K562 (cell line): ENCODE data around the gene WDR88. TPM values are rescaled to one million over a fixed set of nuclear protein-coding genes. Genes with fewer than 3 reads are reported as not detected.

Experiments used
- ATAC-seq: fragments of 200-7000 bp; cut with Tn5 transposase; 3 replicates; pipeline ENCODE4 v1.9.1; 2020; ENCODE audit warnings: moderate library complexity
- BruUV-seq: library from RNA; stranded (reverse); fragments of 400-500 nt; replicated peaks from 2 replicates; lab custom pipeline; 2021; lab: Mats Ljungman, UMichigan
- CTCF ChIA-PET: fragments of 300-600 bp; formaldehyde crosslinking; extraction: SDS; loops from one replicate; lab custom pipeline; 2021; ENCODE audit warnings: low intra/inter-chr PET ratio; lab: Yijun Ruan, JAX
- POLR2A ChIA-PET: fragments of 300-600, 350-650 bp; sonication (Branson Sonifier 250); formaldehyde crosslinking; extraction: SDS; loops from one replicate; lab custom pipeline; 2021; ENCODE audit warnings: antibody characterized with exemption, inconsistent platforms; lab: Yijun Ruan, JAX
- DNase-seq, 4 experiments: peaks; one replicate each; pipeline versions ENCODE4 v3.0.0 to v3.0.0-alpha.2; 2011 to 2018; ENCODE audit warnings: low spot score in 3 of 4, mixed read lengths in 3 of 4; ENCODE audit errors: extremely low read depth in 1 of 4
- FAIRE-seq: peaks from 2 replicates; lab custom pipeline; 2011; peaks lifted over from hg19 to GRCh38; lab: Jason Lieb, UNC
- H2AFZ ChIP-seq: 2 replicates; pipeline ENCODE4 v1.6.0; 2011; ENCODE audit warnings: low read depth, low read length, control low read depth, inconsistent platforms
- H3K27ac ChIP-seq: fragments of 200-600 bp; 3 replicates; pipeline ENCODE4 v1.8.0; 2011; ENCODE audit warnings: low read depth, mild to moderate bottlenecking, control low read depth, inconsistent platforms, low read length, moderate library complexity, mixed read lengths; ENCODE audit errors: extremely low read depth
- H3K27me3 ChIP-seq, 2 experiments: fragments of 300-600 bp in 1 of 2; 2 replicates in 1 of 2; 3 replicates in 1 of 2; pipeline versions ENCODE4 v1.6.0 to v1.8.0; 2011; ENCODE audit warnings: inconsistent platforms in 2 of 2, low read length in 2 of 2, mild to moderate bottlenecking in 1 of 2, mixed read lengths in 1 of 2, moderate library complexity in 1 of 2; ENCODE audit not compliant: control insufficient read depth in 2 of 2, insufficient read depth in 2 of 2
- H3K36me3 ChIP-seq: fragments of 300-600 bp; 3 replicates; pipeline ENCODE4 v1.8.0; 2011; ENCODE audit warnings: mild to moderate bottlenecking, low read length, inconsistent platforms; ENCODE audit not compliant: control insufficient read depth, insufficient read depth
- H3K4me1 ChIP-seq, 2 experiments: fragments of 200-600 bp in 1 of 2; replicated peaks in 1 of 2; 2 replicates in 1 of 2; 3 replicates in 1 of 2; pipeline versions ENCODE4 v1.5.1 to v1.8.0; 2011; ENCODE audit warnings: inconsistent platforms in 2 of 2, low read length in 2 of 2, mild to moderate bottlenecking in 1 of 2, mixed read lengths in 1 of 2, moderate library complexity in 1 of 2; ENCODE audit not compliant: control insufficient read depth in 2 of 2, insufficient read depth in 2 of 2
- H3K4me2 ChIP-seq: 2 replicates; pipeline ENCODE4 v1.6.1; 2011; ENCODE audit warnings: low read length, control low read depth, inconsistent platforms, mixed read lengths; ENCODE audit not compliant: insufficient read depth
- H3K4me3 ChIP-seq: fragments of 200-600 bp; sonication (generic), shearing (Covaris generic); 2 replicates; pipeline ENCODE4 v1.5.1; 2016; ENCODE audit warnings: control low read depth, inconsistent platforms
- H3K79me2 ChIP-seq: fragments of 200-600 bp; 3 replicates; pipeline ENCODE4 v1.8.0; 2011; ENCODE audit warnings: low read length, inconsistent platforms; ENCODE audit not compliant: control insufficient read depth, insufficient read depth
- H3K9ac ChIP-seq, 2 experiments: 2 replicates each; pipeline versions ENCODE4 v1.6.0 to v1.6.1; 2011; ENCODE audit warnings: low read depth in 2 of 2, low read length in 2 of 2, control low read depth in 1 of 2, inconsistent platforms in 1 of 2, mild to moderate bottlenecking in 1 of 2, mixed read lengths in 1 of 2; ENCODE audit not compliant: insufficient read depth in 1 of 2
- H3K9me1 ChIP-seq: one replicate; pipeline ENCODE4 v1.6.0; 2011; ENCODE audit warnings: inconsistent platforms, mild to moderate bottlenecking, low read length, moderate library complexity; ENCODE audit not compliant: control insufficient read depth, insufficient read depth
- H3K9me3 ChIP-seq: replicated peaks from 2 replicates; pipeline ENCODE4 v1.5.1; 2011; ENCODE audit warnings: low read depth, low read length, inconsistent platforms; ENCODE audit not compliant: control insufficient read depth, insufficient read depth
- H4K20me1 ChIP-seq: replicated peaks from 2 replicates; pipeline ENCODE4 v1.6.1; 2011; ENCODE audit warnings: low read length, inconsistent platforms, mixed read lengths; ENCODE audit not compliant: control insufficient read depth, insufficient read depth
- BCL6 ChIP-seq: fragments of 250-450 bp; sonication (Bioruptor Pico); IDR thresholded peaks from 2 replicates; pipeline ENCODE4 v1.4.0; 2020
- CEBPZ ChIP-seq: fragments of 150-350 bp; IDR thresholded peaks from 2 replicates; pipeline ENCODE4 v1.6.1; 2014; ENCODE audit warnings: low read depth, mild to moderate bottlenecking, low read length, borderline replicate concordance
- CTBP1 ChIP-seq: fragments of 450-650 bp; IDR thresholded peaks from 2 replicates; pipeline ENCODE4 v1.6.1; 2016; ENCODE audit warnings: borderline replicate concordance
- KLF16 ChIP-seq: IDR thresholded peaks from 2 replicates; pipeline ENCODE4 v1.6.1; 2016; ENCODE audit warnings: antibody characterized with exemption
- MECOM ChIP-seq: fragments of 250-450 bp; sonication (Bioruptor Pico); IDR thresholded peaks from 2 replicates; pipeline ENCODE4 v1.8.0; 2022; ENCODE audit warnings: inconsistent platforms
- MTF1 ChIP-seq: fragments of 250-450 bp; sonication (Bioruptor Pico); IDR thresholded peaks from 2 replicates; pipeline ENCODE4 v1.9.0; 2021; ENCODE audit warnings: moderate library complexity, mild to moderate bottlenecking, inconsistent platforms, borderline replicate concordance
- NBN ChIP-seq: fragments of 450-650 bp; IDR thresholded peaks from 2 replicates; pipeline ENCODE4 v1.6.1; 2016; ENCODE audit warnings: low read depth, mild to moderate bottlenecking
- NFYB ChIP-seq: IDR thresholded peaks from 2 replicates; pipeline ENCODE4 v1.6.1; 2011; ENCODE audit warnings: mild to moderate bottlenecking, moderate library complexity; ENCODE audit not compliant: insufficient read length; ENCODE audit errors: extremely low read depth
- PML ChIP-seq: IDR thresholded peaks from 2 replicates; pipeline ENCODE4 v1.6.1; 2012; ENCODE audit warnings: low read length, inconsistent platforms
- SMARCB1 ChIP-seq: IDR thresholded peaks from 2 replicates; pipeline ENCODE4 v1.6.1; 2011; ENCODE audit warnings: improper control_type of control experiment, low read depth; ENCODE audit not compliant: insufficient read length
- SMC3 ChIP-seq: conservative IDR thresholded peaks from 2 replicates; pipeline ENCODE4 v1.6.1; 2011; ENCODE audit warnings: low read depth, low read length, improper control_type of control experiment; ENCODE audit not compliant: insufficient read depth
- TOE1 ChIP-seq, 2 experiments: fragments of 450-650 bp in 1 of 2; sonication (generic) in 1 of 2; formaldehyde crosslinking in 1 of 2; IDR thresholded peaks; 2 replicates each; pipeline versions ENCODE4 v1.7.1 to v1.8.0; 2016 to 2022; ENCODE audit warnings: borderline replicate concordance in 2 of 2, mild to moderate bottlenecking in 2 of 2, antibody characterized with exemption in 1 of 2, inconsistent platforms in 1 of 2, low read depth in 1 of 2, missing genetic modification reagents in 1 of 2, moderate library complexity in 1 of 2
- WGBS: fragments of 100-300 bp; shearing (Covaris generic); methylation state at CpG from one replicate; pipeline ENCODE4 v1.1.6; 2016; ENCODE audit warnings: low coverage, mixed read lengths; ENCODE audit not compliant: insufficient coverage; ENCODE audit errors: missing lambda C conversion rate; 5-methylcytosine and 5-hydroxymethylcytosine counted together
- in situ Hi-C: fragments of 300-500 bp; cut with MboI; formaldehyde crosslinking; loops from 4 replicates; pipeline ENCODE4 v1.15.0; 2018; ENCODE audit warnings: inconsistent platforms, mixed read lengths
- intact Hi-C: fragments of 100-400 bp; cut with micrococcal nuclease; formaldehyde crosslinking; loops from 2 replicates; pipeline ENCODE4 v1.14.2; 2022
- polyA plus RNA-seq, 8 experiments: library from polyadenylated mRNA; depleted of rRNA in 4 of 8; stranded (reverse) in 5 of 8; unstranded in 3 of 8; fragments of >200 nt; fragmentation: Nextera tagmentation in 2 of 8; fragmentation: Illumina TruSeq in 1 of 8; extraction: Ambion mirVana in 2 of 8; extraction: Trizol in 1 of 8; gene quantifications; 2 replicates each; pipeline versions ENCODE4 v1.2.1 to v1.2.3, GENCODE V29; 2011 to 2014; ENCODE audit warnings: inconsistent platforms in 1 of 8, missing spikeins in 1 of 8
- total RNA-seq, 7 experiments: library from RNA; depleted of rRNA in 6 of 7; stranded (reverse); fragments of >200 nt in 6 of 7; fragmentation: Illumina TruSeq in 2 of 7; extraction: Trizol in 2 of 7; gene quantifications; 2 replicates each; pipeline versions ENCODE4 v1.2.1 to v1.2.3, GENCODE V29; 2011 to 2021; ENCODE audit warnings: low replicate concordance in 1 of 7
- TF ChIP-seq, protein P1 (sequence below), 3 experiments: IDR thresholded peaks in 2 of 3; conservative IDR thresholded peaks in 1 of 3; 2 replicates each; pipeline ENCODE4 v1.5.1; 2011 to 2012; ENCODE audit warnings: low read length in 3 of 3, mild to moderate bottlenecking in 3 of 3, control low read depth in 2 of 3, improper control_type of control experiment in 1 of 3, inconsistent platforms in 1 of 3, low read depth in 1 of 3, mixed read lengths in 1 of 3, moderate library complexity in 1 of 3; ENCODE audit not compliant: insufficient read depth in 2 of 3

The WDR88 gene
- total and polyA plus RNA-seq, 9 of the 15 experiments (the other 6 are each of a cell fraction or from before 2014, with no cell fraction given): 0.03 to 0.04 TPM; not detected in 7

DNA sequence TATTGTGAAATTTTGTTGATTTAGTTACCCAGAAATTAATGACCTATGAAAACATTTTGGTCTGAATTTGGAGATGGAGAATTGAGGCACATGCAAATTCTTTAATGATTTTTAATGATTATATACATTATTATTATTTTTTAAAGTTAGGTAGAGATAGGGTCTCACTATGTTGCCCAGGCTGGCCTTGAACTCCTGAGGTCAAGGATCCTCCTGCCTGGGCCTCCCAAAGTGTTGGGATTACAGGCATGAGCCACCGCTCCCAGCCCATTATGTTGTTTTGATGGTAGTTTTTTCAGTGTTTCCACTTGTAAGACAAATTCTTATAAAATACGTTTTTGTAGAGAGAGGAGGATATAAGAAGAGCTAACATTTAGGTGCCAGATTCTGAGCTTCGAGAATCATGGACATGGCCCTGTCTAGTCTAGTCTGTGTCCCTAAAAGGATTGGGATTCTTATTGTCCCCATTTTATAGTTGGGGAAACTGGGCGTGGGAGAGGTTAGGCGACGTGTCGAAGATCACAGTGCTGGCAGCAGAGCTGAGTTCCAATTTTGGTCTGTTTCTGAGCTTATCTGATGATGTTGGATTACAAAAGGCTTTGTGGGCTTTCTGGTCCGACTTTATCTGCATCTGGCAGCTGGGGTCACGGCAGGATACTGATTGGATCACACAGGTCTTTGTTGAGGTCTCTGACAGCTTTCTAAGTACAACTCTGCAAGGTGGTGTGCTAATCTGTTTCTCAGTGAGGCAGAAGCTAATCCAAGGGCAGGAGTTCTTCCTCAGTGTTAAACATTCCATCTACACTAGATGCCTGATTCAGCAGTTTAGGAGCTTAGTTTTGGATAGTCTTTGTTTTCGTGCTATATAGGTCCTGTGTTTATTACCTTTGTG lies 7.5 kb upstream of the WDR88 start (continued):
- TF ChIP-seq MTF1 (no peak), NBN (peak; percentile 93), PML (peak; percentile 92), NFYB (peak; percentile 40)

- POLR2A ChIA-PET: interaction anchor here (1.9 kb wide), 1 partner anchor 151 kb away, joined by 7 read pairs; no protein-coding TSS in a partner anchor
- H3K4me2 ChIP-seq: 0 out of 2 replicates have a peak overlapping the region, but pooled peaks have one; percentile 7
- peaks cover 37% of the 10 kb centered on the region; the same call in 2 of the 3 replicates for H3K36me3 ChIP-seq
- peak overlapping the region; percentile 53; the same call in 1 of the 2 replicates for H2AFZ ChIP-seq
- peak; percentile 84 for FAIRE-seq
- peak overlapping the region in 1 of 2 experiments; percentile 52; a peak in 1 of 4 replicates for H3K9ac ChIP-seq
- no peak overlapping the region for H3K27ac ChIP-seq
- H3K4me3 ChIP-seq: no peak overlapping the region
- no peaks in the 10 kb centered on the region for H4K20me1 ChIP-seq
- no TSS peak for BruUV-seq
- DNase-seq: peak; percentile 71 to 75 (median 72)
- H3K27me3 ChIP-seq: no peaks in the 10 kb centered on the region
- WGBS: 27% methylated on average over 12 of the region's 12 CpGs
- H3K9me1 ChIP-seq: no peaks in the 10 kb centered on the region
- H3K79me2 ChIP-seq: no peaks in the 10 kb centered on the region
- intact Hi-C loops (loop anchor here (10.0 kb wide), 1 partner anchor 59 kb away; no protein-coding TSS in a partner anchor), in situ Hi-C loops (no loop called here)
- H3K9me3 ChIP-seq: no peaks in the 10 kb centered on the region
- H3K4me1 ChIP-seq: peaks cover 10 to 20% of the 10 kb centered on the region in 2 experiments; a peak in 3 of 5 replicates
- CTCF ChIA-PET: interaction anchor here (0.6 to 1.4 kb wide), 8 partner anchors 9 to 281 kb away, joined by 3 to 6 read pairs (median 4); no protein-coding TSS in a partner anchor
- peak; percentile 90 for ATAC-seq
- TF ChIP-seq BCL6 (no peak), CTBP1 (0 out of 2 replicates have a peak, but pooled peaks have one; percentile 43), MECOM (CRISPR knock-in tag) (no peak), TOE1 (IDR thresholded peaks at IDR 0.05; ENCODE audit: borderline replicate concordance) (no peak), TOE1 (CRISPR knock-in tag; IDR thresholded peaks at IDR 0.05; ENCODE audit: borderline replicate concordance, low read depth) (no peak), SMARCB1 (no peak), CEBPZ (no peak), KLF16 (peak; percentile 9; the same call in 1 of the 2 replicates), SMC3 (peak; percentile 76)
- TF ChIP-seq, protein P1, sequence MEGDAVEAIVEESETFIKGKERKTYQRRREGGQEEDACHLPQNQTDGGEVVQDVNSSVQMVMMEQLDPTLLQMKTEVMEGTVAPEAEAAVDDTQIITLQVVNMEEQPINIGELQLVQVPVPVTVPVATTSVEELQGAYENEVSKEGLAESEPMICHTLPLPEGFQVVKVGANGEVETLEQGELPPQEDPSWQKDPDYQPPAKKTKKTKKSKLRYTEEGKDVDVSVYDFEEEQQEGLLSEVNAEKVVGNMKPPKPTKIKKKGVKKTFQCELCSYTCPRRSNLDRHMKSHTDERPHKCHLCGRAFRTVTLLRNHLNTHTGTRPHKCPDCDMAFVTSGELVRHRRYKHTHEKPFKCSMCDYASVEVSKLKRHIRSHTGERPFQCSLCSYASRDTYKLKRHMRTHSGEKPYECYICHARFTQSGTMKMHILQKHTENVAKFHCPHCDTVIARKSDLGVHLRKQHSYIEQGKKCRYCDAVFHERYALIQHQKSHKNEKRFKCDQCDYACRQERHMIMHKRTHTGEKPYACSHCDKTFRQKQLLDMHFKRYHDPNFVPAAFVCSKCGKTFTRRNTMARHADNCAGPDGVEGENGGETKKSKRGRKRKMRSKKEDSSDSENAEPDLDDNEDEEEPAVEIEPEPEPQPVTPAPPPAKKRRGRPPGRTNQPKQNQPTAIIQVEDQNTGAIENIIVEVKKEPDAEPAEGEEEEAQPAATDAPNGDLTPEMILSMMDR (IDR thresholded peaks at IDR 0.05 in 2 of 3, conservative IDR thresholded peaks at IDR 0.05 in 1 of 3; ENCODE audit: insufficient read depth in 2 of 3, low read depth in 1 of 3, low read length in 3 of 3): peak; percentile 81 to 86 (median 85)
Measured at GRCh38 chr19:33125929-33126388, 6.0 kb upstream of the WDR88 start.
